ENCODE data around the gene AQP5. TPM values are rescaled to one million over a fixed set of nuclear protein-coding genes. Genes with fewer than 3 reads are reported as not detected.

Gene AQP5
- polyA plus RNA-seq, 4 donors = 0.12 TPM; not detected in 2

GRCh38 chr12:49921299-49921698, 40.4 kb upstream of the AQP5 start:
- WGBS, 3 donors = 64 to 83% (median 75%) methylated on average over 3 of the region's 3 CpGs
- Histone ChIP-seq H3K4me1 (ENCODE audit: control insufficient read depth in 3 of 3, insufficient read depth in 2 of 3, low read depth in 1 of 3, low read length in 2 of 3) (no peaks in the 10 kb centered on the region), H3K9me3 (ENCODE audit: control insufficient read depth in 2 of 2, insufficient read depth in 1 of 2, low read depth in 1 of 2, low read length in 1 of 2) (no peaks in the 10 kb centered on the region), H3K36me3 (ENCODE audit: control insufficient read depth in 3 of 3, insufficient read depth in 2 of 3, low read depth in 1 of 3, low read length in 3 of 3) (no peaks in the 10 kb centered on the region), H3K27me3 (ENCODE audit: control insufficient read depth in 3 of 3, insufficient read depth in 3 of 3, low read length in 3 of 3) (no peaks in the 10 kb centered on the region), H3K4me3 (ENCODE audit: low read depth in 1 of 3, low read length in 3 of 3) (no peak overlapping the region), H3K27ac (ENCODE audit: low read depth in 1 of 3, low read length in 2 of 3) (no peak overlapping the region)
- FAIRE-seq (no peak), DNase-seq (no peak)

GRCh38 chr12:49921936-49922335, 39.7 kb upstream of the AQP5 start:
- DNase-seq = no peak
- no peak for FAIRE-seq
- Histone ChIP-seq H3K36me3 (ENCODE audit: control insufficient read depth in 3 of 3, insufficient read depth in 2 of 3, low read depth in 1 of 3, low read length in 3 of 3) (no peaks in the 10 kb centered on the region), H3K27ac (ENCODE audit: low read depth in 1 of 3, low read length in 2 of 3) (no peak overlapping the region), H3K4me1 (ENCODE audit: control insufficient read depth in 3 of 3, insufficient read depth in 2 of 3, low read depth in 1 of 3, low read length in 2 of 3) (no peaks in the 10 kb centered on the region), H3K4me3 (ENCODE audit: low read depth in 1 of 3, low read length in 3 of 3) (no peak overlapping the region), H3K27me3 (ENCODE audit: control insufficient read depth in 3 of 3, insufficient read depth in 3 of 3, low read length in 3 of 3) (no peaks in the 10 kb centered on the region), H3K9me3 (ENCODE audit: control insufficient read depth in 2 of 2, insufficient read depth in 1 of 2, low read depth in 1 of 2, low read length in 1 of 2) (no peaks in the 10 kb centered on the region)
- WGBS, 3 donors = 43 to 68% (median 44%) methylated on average over 6 of the region's 6 CpGs

GRCh38 chr12:49922349-49923034, 39.2 kb upstream of the AQP5 start:
- no peak for FAIRE-seq
- DNase-seq = no peak
- no peak overlapping the region for H3K27ac ChIP-seq (ENCODE audit: low read depth in 1 of 3, low read length in 2 of 3)
- no peaks in the 10 kb centered on the region for H3K36me3 ChIP-seq (ENCODE audit: control insufficient read depth in 3 of 3, insufficient read depth in 2 of 3, low read depth in 1 of 3, low read length in 3 of 3)
- H3K9me3 ChIP-seq (ENCODE audit: control insufficient read depth in 2 of 2, insufficient read depth in 1 of 2, low read depth in 1 of 2, low read length in 1 of 2) = no peaks in the 10 kb centered on the region
- H3K4me1 ChIP-seq (ENCODE audit: control insufficient read depth in 3 of 3, insufficient read depth in 2 of 3, low read depth in 1 of 3, low read length in 2 of 3) = no peaks in the 10 kb centered on the region
- H3K4me3 ChIP-seq (ENCODE audit: low read depth in 1 of 3, low read length in 3 of 3) = no peak overlapping the region
- H3K27me3 ChIP-seq (ENCODE audit: control insufficient read depth in 3 of 3, insufficient read depth in 3 of 3, low read length in 3 of 3) = no peaks in the 10 kb centered on the region
- 67 to 72% (median 69%) methylated on average over 12 of the region's 12 CpGs for WGBS, 3 donors

- H3K27me3 ChIP-seq (ENCODE audit: control insufficient read depth in 3 of 3, insufficient read depth in 3 of 3, low read length in 3 of 3) = no peaks in the 10 kb centered on the region
- WGBS, 3 donors = 78 to 80% (median 79%) methylated on average over 6 to 7 of the region's 7 CpGs
- no peaks in the 10 kb centered on the region for H3K4me1 ChIP-seq (ENCODE audit: control insufficient read depth in 3 of 3, insufficient read depth in 2 of 3, low read depth in 1 of 3, low read length in 2 of 3)
- no peaks in the 10 kb centered on the region for H3K36me3 ChIP-seq (ENCODE audit: control insufficient read depth in 3 of 3, insufficient read depth in 2 of 3, low read depth in 1 of 3, low read length in 3 of 3)
- no peak overlapping the region for H3K27ac ChIP-seq (ENCODE audit: low read depth in 1 of 3, low read length in 2 of 3)
- no peak overlapping the region for H3K4me3 ChIP-seq (ENCODE audit: low read depth in 1 of 3, low read length in 3 of 3)
- no peak for FAIRE-seq
- no peaks in the 10 kb centered on the region for H3K9me3 ChIP-seq (ENCODE audit: control insufficient read depth in 2 of 2, insufficient read depth in 1 of 2, low read depth in 1 of 2, low read length in 1 of 2)
- DNase-seq = no peak
Observed at GRCh38 chr12:49923035-49923644, 38.5 kb upstream of the AQP5 start.

- Histone ChIP-seq H3K36me3 (ENCODE audit: control insufficient read depth in 3 of 3, insufficient read depth in 2 of 3, low read depth in 1 of 3, low read length in 3 of 3) (no peaks in the 10 kb centered on the region), H3K27me3 (ENCODE audit: control insufficient read depth in 3 of 3, insufficient read depth in 3 of 3, low read length in 3 of 3) (no peaks in the 10 kb centered on the region), H3K4me3 (ENCODE audit: low read depth in 1 of 3, low read length in 3 of 3) (no peak overlapping the region), H3K27ac (ENCODE audit: low read depth in 1 of 3, low read length in 2 of 3) (no peak overlapping the region), H3K9me3 (ENCODE audit: control insufficient read depth in 2 of 2, insufficient read depth in 1 of 2, low read depth in 1 of 2, low read length in 1 of 2) (no peaks in the 10 kb centered on the region), H3K4me1 (ENCODE audit: control insufficient read depth in 3 of 3, insufficient read depth in 2 of 3, low read depth in 1 of 3, low read length in 2 of 3) (no peaks in the 10 kb centered on the region)
- DNase-seq (no peak), FAIRE-seq (no peak)
- WGBS, 3 donors = 85 to 88% (median 87%) methylated on average over 15 of the region's 15 CpGs
Observed at GRCh38 chr12:49923880-49924556, 37.7 kb upstream of the AQP5 start.

- no peak overlapping the region for H3K27ac ChIP-seq (ENCODE audit: low read depth in 1 of 3, low read length in 2 of 3)
- H3K4me1 ChIP-seq (ENCODE audit: control insufficient read depth in 3 of 3, insufficient read depth in 2 of 3, low read depth in 1 of 3, low read length in 2 of 3) = no peaks in the 10 kb centered on the region
- H3K9me3 ChIP-seq (ENCODE audit: control insufficient read depth in 2 of 2, insufficient read depth in 1 of 2, low read depth in 1 of 2, low read length in 1 of 2) = no peaks in the 10 kb centered on the region
- FAIRE-seq (no peak), DNase-seq (no peak)
- H3K36me3 ChIP-seq (ENCODE audit: control insufficient read depth in 3 of 3, insufficient read depth in 2 of 3, low read depth in 1 of 3, low read length in 3 of 3) = no peaks in the 10 kb centered on the region
- H3K4me3 ChIP-seq (ENCODE audit: low read depth in 1 of 3, low read length in 3 of 3) = no peak overlapping the region
- peaks cover 0 to 5% (median 0%) of the 10 kb centered on the region in 3 donors for H3K27me3 ChIP-seq (ENCODE audit: control insufficient read depth in 3 of 3, insufficient read depth in 3 of 3, low read length in 3 of 3)
- WGBS, 3 donors = 87 to 93% (median 91%) methylated on average over 7 of the region's 7 CpGs
Observed at GRCh38 chr12:49924628-49925246, 36.9 kb upstream of the AQP5 start.

- Histone ChIP-seq H3K4me1 (ENCODE audit: control insufficient read depth in 3 of 3, insufficient read depth in 2 of 3, low read depth in 1 of 3, low read length in 2 of 3) (no peaks in the 10 kb centered on the region), H3K4me3 (ENCODE audit: low read depth in 1 of 3, low read length in 3 of 3) (no peak overlapping the region), H3K9me3 (ENCODE audit: control insufficient read depth in 2 of 2, insufficient read depth in 1 of 2, low read depth in 1 of 2, low read length in 1 of 2) (no peaks in the 10 kb centered on the region), H3K36me3 (ENCODE audit: control insufficient read depth in 3 of 3, insufficient read depth in 2 of 3, low read depth in 1 of 3, low read length in 3 of 3) (no peaks in the 10 kb centered on the region), H3K27me3 (ENCODE audit: control insufficient read depth in 3 of 3, insufficient read depth in 3 of 3, low read length in 3 of 3) (peaks cover 0 to 9% (median 0%) of the 10 kb centered on the region in 3 donors), H3K27ac (ENCODE audit: low read depth in 1 of 3, low read length in 2 of 3) (no peak overlapping the region)
- 87 to 91% (median 88%) methylated on average over 11 of the region's 11 CpGs for WGBS, 3 donors
- FAIRE-seq = no peak
- no peak for DNase-seq
Observed at GRCh38 chr12:49925433-49926204, 36.1 kb upstream of the AQP5 start.

GRCh38 chr12:49928471-49928870, 33.2 kb upstream of the AQP5 start:
- Histone ChIP-seq H3K4me3 (ENCODE audit: low read depth in 1 of 3, low read length in 3 of 3) (no peak overlapping the region), H3K27ac (ENCODE audit: low read depth in 1 of 3, low read length in 2 of 3) (no peak overlapping the region), H3K36me3 (ENCODE audit: control insufficient read depth in 3 of 3, insufficient read depth in 2 of 3, low read depth in 1 of 3, low read length in 3 of 3) (no peaks in the 10 kb centered on the region), H3K27me3 (ENCODE audit: control insufficient read depth in 3 of 3, insufficient read depth in 3 of 3, low read length in 3 of 3) (peaks cover 0 to 9% (median 0%) of the 10 kb centered on the region in 3 donors), H3K4me1 (ENCODE audit: control insufficient read depth in 3 of 3, insufficient read depth in 2 of 3, low read depth in 1 of 3, low read length in 2 of 3) (no peaks in the 10 kb centered on the region), H3K9me3 (ENCODE audit: control insufficient read depth in 2 of 2, insufficient read depth in 1 of 2, low read depth in 1 of 2, low read length in 1 of 2) (no peaks in the 10 kb centered on the region)
- FAIRE-seq (no peak), DNase-seq (no peak)
- WGBS, 3 donors = 76 to 80% (median 79%) methylated on average over 6 of the region's 6 CpGs
